Activated naive CD4-positive, alpha-beta T cell treated with anti-CD3 and anti-CD28 coated beads for 36 hours (primary cell): Measurements from ENCODE around the gene ZFPL1. TPM values are rescaled to one million over a fixed set of nuclear protein-coding genes. Genes with fewer than 3 reads are reported as not detected.
A peak's percentile ranks its signal among the peaks of the same experiment; 100 is the strongest.
"Not testable (repeated sequence)": the region's sequence is repeated elsewhere in the genome, so short reads cannot be mapped to it uniquely, and the experiment has no call there.

Source experiments
- CTCF ChIA-PET: fragments of 350-600 bp; sonication (Branson Sonifier 250); formaldehyde crosslinking; loops from one replicate; lab custom pipeline; 2021; ENCODE audit warnings: antibody characterized with exemption; lab: Charles Lee
- DNase-seq: peaks from one replicate; pipeline ENCODE4 v3.0.0-alpha.2; 2020
- H3K27ac Mint-ChIP-seq: one replicate; pipeline ENCODE4 v1.8.0; 2021; ENCODE audit warnings: mild to moderate bottlenecking, mixed read lengths
- H3K27me3 Mint-ChIP-seq: one replicate; pipeline ENCODE4 v1.8.0; 2021; ENCODE audit warnings: low read depth, mixed read lengths
- H3K36me3 Mint-ChIP-seq: one replicate; pipeline ENCODE4 v1.8.0; 2021; ENCODE audit warnings: low read depth, mixed read lengths
- H3K4me1 Mint-ChIP-seq: one replicate; pipeline ENCODE4 v1.8.0; 2021; ENCODE audit warnings: low read depth, mixed read lengths
- H3K4me3 Mint-ChIP-seq: one replicate; pipeline ENCODE4 v1.8.0; 2021; ENCODE audit warnings: mild to moderate bottlenecking, moderate library complexity, mixed read lengths
- H3K9me3 Mint-ChIP-seq: one replicate; pipeline ENCODE4 v1.8.0; 2021; ENCODE audit warnings: mixed read lengths
- intact Hi-C: fragments of 100-400 bp; cut with micrococcal nuclease; formaldehyde crosslinking; loops from one replicate; pipeline ENCODE4 v1.15.1; 2023
- total RNA-seq, 2 experiments: library from RNA; stranded (reverse); gene quantifications; one replicate each; pipeline ENCODE4 v1.2.3, GENCODE V29; 2021

Gene ZFPL1
- total RNA-seq, 2 experiments from 2014 or later, result 24.2 to 25.6 TPM

DNA sequence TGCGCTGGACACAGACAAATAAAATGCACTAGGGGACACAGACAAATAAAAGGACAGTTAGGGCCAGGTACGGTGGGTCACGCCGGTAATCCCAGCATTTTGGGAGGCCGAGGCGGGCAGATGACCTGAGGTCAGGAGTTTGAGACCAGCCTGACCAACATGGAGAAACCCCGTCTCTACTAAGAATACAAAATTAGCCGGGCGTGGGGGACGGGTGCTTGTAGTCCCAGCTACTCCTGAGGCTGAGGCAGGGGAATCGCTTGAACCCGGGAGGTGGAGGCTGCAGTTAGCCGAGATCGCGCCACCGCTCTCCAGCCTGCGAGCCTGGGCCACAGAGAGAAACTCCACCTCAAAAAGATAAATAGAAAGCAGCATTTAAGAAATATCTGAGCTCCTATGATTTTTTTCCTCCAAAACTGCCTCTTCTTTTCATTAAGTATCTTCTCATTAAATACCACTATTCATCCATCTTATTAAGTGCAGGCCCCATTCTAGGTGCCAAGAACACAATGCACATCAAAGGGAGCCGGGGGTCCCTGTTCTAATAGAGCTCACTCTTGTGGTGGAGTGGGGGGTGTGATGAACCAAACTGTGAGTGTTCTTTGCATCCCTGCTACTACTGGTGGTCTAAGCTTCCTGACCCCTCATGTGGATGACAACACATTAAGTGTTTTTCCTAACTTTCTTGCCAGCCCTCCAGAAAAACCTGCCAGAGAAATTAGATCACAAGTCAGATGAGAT is 34.2 kb downstream of the ZFPL1 start:
- DNase-seq, result no peak
- Mint-ChIP-seq H3K4me3 (peak overlapping the region; percentile 87), H3K9me3 (no peaks in the 10 kb centered on the region), H3K36me3 (peaks cover 36% of the 10 kb centered on the region), H3K27ac (peak overlapping the region; percentile 80), H3K27me3 (no peaks in the 10 kb centered on the region), H3K4me1 (peaks cover 69% of the 10 kb centered on the region)
- CTCF ChIA-PET, result interaction anchor here (0.7 to 2.0 kb wide), 8 partner anchors 11 to 452 kb away, joined by 3 to 8 read pairs (median 3); partner anchors contain the start of gene ZNRD2
- intact Hi-C loops, result loop anchor here (1.0 to 5.0 kb wide), 2 partner anchors 8 to 146 kb away; partner anchors contain the start of gene MAJIN

DNA sequence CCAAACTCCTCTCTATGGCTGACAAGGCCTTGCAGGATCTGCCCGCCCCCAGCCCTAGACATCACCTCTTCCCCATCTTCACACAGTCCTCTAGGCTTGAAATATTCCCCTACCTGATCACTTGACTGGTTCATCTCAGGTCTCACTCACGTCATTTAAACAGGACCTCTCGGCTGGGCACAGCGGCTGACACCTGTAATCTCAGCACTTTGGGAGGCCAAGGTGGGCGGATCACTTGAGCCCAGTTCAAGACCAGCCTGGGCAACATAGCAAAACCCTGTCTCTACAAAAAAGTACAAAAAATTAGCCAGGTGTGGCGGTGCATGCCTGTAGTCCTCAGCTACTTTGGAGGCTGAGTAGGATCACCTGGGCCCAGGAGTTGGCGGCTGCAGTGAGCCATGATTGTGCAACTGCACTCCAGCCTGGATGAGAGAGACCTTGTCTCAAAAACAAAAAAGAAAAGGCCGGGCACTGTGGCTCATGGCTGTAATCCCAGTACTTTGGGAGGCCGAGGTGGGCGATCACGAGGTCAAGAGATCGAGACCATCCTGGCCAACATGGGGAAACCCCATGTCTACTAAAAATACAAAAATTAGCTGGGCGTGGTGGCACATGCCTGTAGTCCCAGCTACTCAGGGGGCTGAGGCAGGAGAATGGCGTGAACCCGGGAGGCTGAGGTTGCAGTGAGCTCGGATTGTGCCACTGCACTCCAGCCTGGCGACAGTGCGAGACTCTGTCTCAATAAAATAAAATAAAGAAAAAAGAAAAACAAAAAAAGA is 35.1 kb downstream of the ZFPL1 start:
- H3K27me3 Mint-ChIP-seq, H3K4me3 Mint-ChIP-seq, H3K9me3 Mint-ChIP-seq, DNase-seq: not testable (repeated sequence)
- CTCF ChIA-PET, result interaction anchor here (0.7 to 2.0 kb wide), 6 partner anchors 9 to 452 kb away, joined by 3 to 8 read pairs (median 3); partner anchors contain the start of gene ZNRD2
- Mint-ChIP-seq H3K27ac (peak overlapping the region; percentile 99), H3K4me1 (peaks cover 66% of the 10 kb centered on the region), H3K36me3 (peaks cover 36% of the 10 kb centered on the region)
- intact Hi-C loops, result loop anchor here (1.0 to 5.0 kb wide), 2 partner anchors 9 to 147 kb away; partner anchors contain the start of gene MAJIN

DNA sequence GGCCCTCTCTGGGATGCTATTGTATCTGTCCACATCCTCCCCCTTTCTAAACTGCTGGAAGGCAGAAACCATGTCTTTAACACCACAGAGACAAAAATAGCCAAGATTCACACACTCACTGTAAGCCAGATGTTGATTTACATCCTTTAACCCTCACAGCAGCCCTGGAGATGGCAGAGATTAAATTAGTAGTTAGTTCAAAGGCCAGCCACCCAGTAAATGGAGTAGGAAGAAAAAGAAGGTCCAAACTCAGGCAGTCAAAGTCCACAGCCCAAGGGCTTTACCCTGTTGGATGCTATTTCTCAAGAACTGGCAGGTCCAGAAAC is 35.6 kb downstream of the ZFPL1 start:
- H3K4me3 Mint-ChIP-seq, result peak overlapping the region; percentile 42
- intact Hi-C loops, result loop anchor here (5.0 kb wide), 1 partner anchor 147 kb away; the partner anchor contains the start of gene MAJIN
- no peak for DNase-seq
- no peaks in the 10 kb centered on the region for H3K9me3 Mint-ChIP-seq
- CTCF ChIA-PET, result interaction anchor here (0.9 to 2.0 kb wide), 2 partner anchors 9 to 272 kb away, joined by 3 to 8 read pairs; no protein-coding TSS in a partner anchor
- H3K27me3 Mint-ChIP-seq, result no peaks in the 10 kb centered on the region
- peaks cover 39% of the 10 kb centered on the region for H3K36me3 Mint-ChIP-seq
- peak overlapping the region; percentile 99 for H3K27ac Mint-ChIP-seq
- peaks cover 68% of the 10 kb centered on the region for H3K4me1 Mint-ChIP-seq

DNA sequence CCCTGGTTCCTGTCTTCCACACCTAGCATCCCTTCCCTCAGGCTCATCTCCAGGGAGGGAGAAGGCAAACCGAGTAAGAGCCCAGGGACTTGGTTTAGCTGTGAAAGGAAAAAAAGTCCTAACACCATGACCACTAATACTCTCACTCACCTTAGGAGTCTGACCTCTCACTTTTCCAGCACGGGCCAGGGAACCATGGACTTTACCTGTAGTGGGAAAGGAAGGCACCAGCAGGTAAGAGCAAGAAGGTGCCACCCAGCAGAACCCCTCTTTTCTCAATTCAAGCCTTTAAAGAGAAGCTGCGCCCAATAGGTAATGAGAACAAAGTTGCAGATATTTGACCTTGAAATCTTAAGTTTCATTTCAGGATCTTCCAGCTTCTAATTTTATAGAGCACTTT is 36.8 kb downstream of the ZFPL1 start:
- Mint-ChIP-seq H3K27ac (peak overlapping the region; percentile 99), H3K36me3 (peaks cover 38% of the 10 kb centered on the region), H3K4me3 (peak overlapping the region; percentile 99), H3K9me3 (no peaks in the 10 kb centered on the region), H3K4me1 (peaks cover 59% of the 10 kb centered on the region), H3K27me3 (no peaks in the 10 kb centered on the region)
- CTCF ChIA-PET, result interaction anchor here (1.0 to 2.8 kb wide), 2 partner anchors 9 to 335 kb away, joined by 3 to 24 read pairs; partner anchors contain the start of gene TM7SF2
- intact Hi-C loops, result no loop called here
- DNase-seq, result no peak

DNA sequence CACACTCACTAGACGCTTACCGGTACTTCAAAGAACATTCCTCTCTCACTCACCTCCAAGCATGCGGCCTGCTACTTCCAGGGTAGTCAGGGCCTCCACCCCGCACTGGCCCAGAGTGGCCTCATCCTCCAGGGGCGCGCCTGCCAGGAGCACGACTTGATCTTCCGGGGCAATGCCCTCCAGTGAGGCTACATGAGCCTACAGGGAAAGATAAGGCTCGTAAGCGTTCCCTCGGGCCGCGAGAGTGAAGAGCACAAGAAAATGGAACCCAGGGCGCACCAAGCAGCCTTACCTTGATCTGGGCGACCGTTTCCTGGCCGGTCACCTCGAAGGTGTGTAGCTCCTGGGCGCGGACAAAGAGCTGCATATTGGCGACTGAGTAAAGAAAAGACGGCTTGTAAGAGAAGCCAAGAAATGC is 37.4 kb downstream of the ZFPL1 start:
- intact Hi-C loops, result no loop called here
- Mint-ChIP-seq H3K4me1 (peaks cover 54% of the 10 kb centered on the region), H3K4me3 (peak overlapping the region; percentile 99), H3K9me3 (no peaks in the 10 kb centered on the region), H3K27ac (peak overlapping the region; percentile 99), H3K36me3 (peaks cover 40% of the 10 kb centered on the region), H3K27me3 (no peaks in the 10 kb centered on the region)
- CTCF ChIA-PET, result interaction anchor here (0.6 to 2.8 kb wide), 2 partner anchors 10 to 58 kb away, joined by 3 to 24 read pairs; partner anchors contain the start of gene TM7SF2
- DNase-seq, result peak; percentile 35

DNA sequence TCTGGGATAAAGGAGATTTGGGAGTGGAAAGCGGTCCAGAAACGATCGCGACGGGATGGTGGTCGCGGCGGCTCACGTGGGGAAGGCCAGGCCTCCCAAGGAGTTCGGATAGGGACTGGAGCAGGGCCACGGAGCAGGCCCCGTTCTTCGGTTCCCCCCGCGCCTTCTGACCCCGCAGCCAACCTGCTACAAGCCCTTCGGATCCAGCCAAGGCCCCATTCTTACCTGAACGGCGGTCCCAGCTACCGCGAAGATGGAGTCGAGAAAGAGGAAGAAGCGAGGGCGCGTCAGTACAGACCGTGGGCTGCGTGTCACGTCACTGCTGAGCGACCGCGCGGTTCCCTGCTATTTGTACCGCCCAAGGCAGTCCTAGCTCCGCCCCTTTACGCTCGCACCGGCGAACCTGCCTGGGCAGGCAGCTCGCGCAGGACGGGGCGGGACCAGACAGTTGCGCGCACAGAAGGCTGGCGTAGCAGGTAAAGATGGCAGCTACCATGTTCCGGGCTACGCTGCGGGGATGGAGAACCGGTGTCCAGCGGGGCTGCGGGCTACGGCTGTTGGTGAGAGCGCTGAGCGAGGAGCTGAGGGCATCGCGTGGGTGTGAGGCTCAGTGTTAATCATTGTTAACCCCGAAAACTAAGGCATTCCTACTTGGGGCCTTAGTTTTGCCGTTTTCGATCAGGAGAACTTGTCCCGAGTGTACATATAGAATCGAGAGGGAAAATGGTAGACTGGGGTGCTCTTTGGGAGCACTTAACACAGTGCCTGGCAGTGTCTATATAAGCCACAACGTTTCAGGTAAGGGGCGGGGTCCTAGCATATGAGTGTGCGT is 38.1 kb downstream of the ZFPL1 start, which contains the start of the genes FAU and MRPL49:
Gene FAU (minus strand): TSS at position 270 of the 832 bp plus-strand sequence. CDS start 321 bp downstream, outside the sequence.
Gene MRPL49 (plus strand): TSS at position 457 of the 832 bp plus-strand sequence. CDS start 26 bp downstream, at position 483.
- intact Hi-C loops, result loop anchor here (1.0 to 2.0 kb wide), 5 partner anchors 13 to 319 kb away; partner anchors contain the start of genes CAPN1, CDCA5, MAP4K2 and VPS51
- peaks cover 50% of the 10 kb centered on the region for H3K4me1 Mint-ChIP-seq
- H3K27ac Mint-ChIP-seq, result peak within 1 kb of the TSS; percentile 99
- CTCF ChIA-PET, result interaction anchor here (0.6 to 2.8 kb wide), 3 partner anchors 11 to 59 kb away, joined by 3 to 24 read pairs (median 3); partner anchors contain the start of gene TM7SF2
- H3K36me3 Mint-ChIP-seq, result peaks cover 37% of the 10 kb centered on the region
- no peaks in the 10 kb centered on the region for H3K9me3 Mint-ChIP-seq
- peak; percentile 100 for DNase-seq
- no peaks in the 10 kb centered on the region for H3K27me3 Mint-ChIP-seq
- H3K4me3 Mint-ChIP-seq, result peak within 1 kb of the TSS; percentile 99

DNA sequence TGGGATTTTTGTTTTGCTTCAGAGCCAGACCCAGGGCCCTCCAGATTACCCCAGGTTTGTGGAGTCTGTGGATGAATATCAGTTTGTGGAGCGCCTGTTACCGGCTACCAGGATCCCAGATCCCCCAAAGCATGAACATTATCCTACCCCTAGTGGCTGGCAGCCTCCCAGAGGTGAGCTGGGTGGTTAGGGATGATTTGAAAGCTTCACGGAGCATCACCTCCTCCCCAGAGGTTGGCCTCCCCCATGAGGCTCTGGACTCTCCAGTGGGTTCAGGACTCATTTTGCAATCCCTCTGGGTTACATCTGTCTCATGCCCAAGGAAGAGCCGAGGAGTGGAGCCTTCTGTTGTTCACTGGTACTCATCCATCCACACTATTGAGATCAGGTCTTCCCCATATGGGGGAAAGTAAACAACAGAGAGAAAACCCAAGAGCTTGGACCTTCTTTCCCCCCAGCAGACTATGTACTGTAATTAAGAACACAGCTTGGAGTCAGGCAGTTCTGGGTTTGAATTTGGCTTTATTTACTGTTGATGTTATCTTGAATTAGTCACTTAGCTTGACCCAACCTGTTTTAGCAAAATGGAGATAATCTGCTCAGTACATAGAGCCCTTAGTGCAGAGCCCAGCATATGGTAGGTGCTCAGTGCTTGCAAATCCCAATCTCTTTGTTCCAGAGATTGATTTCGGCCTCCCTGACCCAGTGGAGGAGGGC is 40.6 kb downstream of the ZFPL1 start:
- Mint-ChIP-seq H3K27ac (peak overlapping the region; percentile 14), H3K36me3 (peaks cover 27% of the 10 kb centered on the region), H3K4me3 (peak overlapping the region; percentile 10), H3K4me1 (peaks cover 37% of the 10 kb centered on the region), H3K27me3 (no peaks in the 10 kb centered on the region), H3K9me3 (no peaks in the 10 kb centered on the region)
- no peak for DNase-seq
- CTCF ChIA-PET, result interaction anchor here (2.1 kb wide), 1 partner anchor 14 kb away, joined by 7 read pairs; no protein-coding TSS in a partner anchor
- intact Hi-C loops, result no loop called here

DNA sequence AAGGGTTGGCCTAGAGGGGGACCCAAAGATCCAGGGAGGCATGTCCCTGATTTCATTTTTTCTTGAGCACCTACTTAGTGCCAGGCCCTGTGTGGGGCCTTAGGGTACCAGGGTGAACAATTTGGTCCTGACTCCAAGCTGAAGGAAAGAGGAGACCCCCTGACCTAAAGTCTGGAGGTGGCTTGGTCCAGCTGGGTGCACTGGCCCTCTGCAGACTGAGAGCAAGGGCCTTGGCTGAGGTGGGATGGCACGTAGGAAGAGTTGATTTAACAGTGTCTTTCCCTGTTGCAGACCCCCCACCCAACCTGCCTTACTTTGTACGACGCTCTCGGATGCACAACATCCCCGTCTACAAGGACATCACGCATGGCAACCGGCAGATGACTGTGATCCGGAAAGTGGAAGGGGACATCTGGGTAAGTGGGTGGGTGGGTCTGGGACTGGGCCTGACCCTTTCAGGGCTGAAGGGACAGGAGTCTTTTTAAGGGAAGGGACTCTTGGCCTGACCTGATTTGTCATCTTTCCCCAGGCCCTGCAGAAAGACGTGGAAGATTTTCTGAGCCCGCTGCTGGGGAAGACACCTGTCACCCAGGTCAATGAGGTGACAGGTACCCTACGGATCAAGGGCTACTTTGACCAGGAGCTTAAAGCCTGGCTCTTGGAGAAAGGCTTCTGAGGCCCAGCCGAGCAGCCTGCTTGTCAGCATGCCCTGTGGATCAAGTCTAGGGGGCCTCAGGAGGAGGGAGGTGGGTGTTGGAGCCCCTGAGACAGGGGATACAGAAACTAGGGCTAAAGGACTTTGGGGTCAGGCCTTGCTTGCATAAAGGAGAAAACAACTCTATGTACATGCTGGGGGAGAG is 41.4 kb downstream of the ZFPL1 start:
- Mint-ChIP-seq H3K27ac (peak overlapping the region; percentile 12), H3K4me1 (peaks cover 29% of the 10 kb centered on the region), H3K36me3 (peaks cover 20% of the 10 kb centered on the region), H3K4me3 (no peak overlapping the region), H3K27me3 (no peaks in the 10 kb centered on the region), H3K9me3 (no peaks in the 10 kb centered on the region)
- DNase-seq, result no peak
- intact Hi-C loops, result no loop called here
- CTCF ChIA-PET, result interaction anchor here (2.1 kb wide), 1 partner anchor 15 kb away, joined by 7 read pairs; no protein-coding TSS in a partner anchor

DNA sequence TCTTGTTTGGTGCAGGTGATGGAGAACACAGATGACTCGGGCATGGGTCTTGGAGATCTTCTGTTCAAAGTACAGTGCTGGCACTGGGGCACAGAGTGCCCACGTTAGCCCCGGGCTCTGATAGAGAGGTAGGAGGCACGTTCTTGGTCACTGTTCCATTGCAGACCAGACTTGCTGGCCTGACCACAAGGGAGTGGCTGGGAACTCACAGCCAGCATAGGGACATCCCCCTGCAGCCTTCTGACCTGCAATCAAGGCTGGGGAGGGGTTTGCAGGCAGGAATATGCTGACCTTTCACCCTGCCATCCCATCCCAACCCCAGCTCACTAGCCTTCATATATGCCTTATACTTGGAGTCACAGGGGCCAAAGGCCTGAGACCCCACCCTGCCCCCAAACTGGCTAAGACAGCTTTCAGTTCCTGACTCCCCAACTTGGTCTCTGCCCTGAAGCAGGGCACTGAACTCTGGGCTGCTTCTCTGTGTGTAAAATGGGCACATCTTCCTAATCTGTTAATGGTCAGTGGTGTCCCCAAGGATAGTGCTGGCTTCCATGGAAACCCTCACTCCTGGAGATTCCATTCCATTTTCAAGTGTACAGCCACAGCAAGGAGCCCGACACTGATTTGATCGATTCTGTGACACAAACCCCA is 42.7 kb downstream of the ZFPL1 start:
- no peak for DNase-seq
- no peak overlapping the region for H3K4me3 Mint-ChIP-seq
- no peaks in the 10 kb centered on the region for H3K27me3 Mint-ChIP-seq
- intact Hi-C loops, result no loop called here
- CTCF ChIA-PET, result no interaction called here
- peaks cover 21% of the 10 kb centered on the region for H3K4me1 Mint-ChIP-seq
- H3K36me3 Mint-ChIP-seq, result peaks cover 15% of the 10 kb centered on the region
- no peaks in the 10 kb centered on the region for H3K9me3 Mint-ChIP-seq
- H3K27ac Mint-ChIP-seq, result no peak overlapping the region
